Retinal pigment epithelial cell (primary cell): ENCODE results near the gene KCTD14.
"Not testable (repeated sequence)": the region's sequence is repeated elsewhere in the genome, so short reads cannot be mapped to it uniquely, and the experiment has no call there.

Experiments used
- DNase-seq: peaks from one replicate; pipeline ENCODE4 v3.0.0-alpha.2; 2010; ENCODE audit warnings: low read depth
- H3K4me3 ChIP-seq: 2 replicates; pipeline ENCODE4 v1.5.1; 2011; ENCODE audit warnings: mild to moderate bottlenecking, low read length, control low read depth, moderate library complexity
- TF ChIP-seq, protein P1 (sequence below): conservative IDR thresholded peaks from 2 replicates; pipeline ENCODE4 v1.5.1; 2011; ENCODE audit warnings: low read depth, low read length, control low read depth, inconsistent platforms

The KCTD14 gene

DNA sequence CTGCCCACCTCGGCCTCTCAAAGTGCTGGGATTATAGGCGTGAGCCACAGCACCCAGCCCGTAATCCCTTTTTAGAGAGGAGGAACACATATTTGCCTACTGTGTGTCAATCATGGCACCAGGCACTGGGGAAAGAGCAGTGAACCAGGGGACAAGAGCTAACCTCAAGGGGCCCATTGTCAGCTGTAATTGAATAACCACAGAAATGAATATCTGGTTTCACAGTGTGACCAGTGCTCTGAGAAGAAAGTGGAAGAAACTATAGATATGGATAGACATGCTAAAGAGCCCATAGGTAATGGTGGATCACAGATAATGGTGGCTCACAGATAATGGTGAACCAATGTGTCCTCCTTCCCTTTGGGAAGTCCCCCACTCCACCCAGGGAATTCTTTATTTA is 8.6 kb upstream of the KCTD14 start:
- no peak overlapping the region for H3K4me3 ChIP-seq
- TF ChIP-seq, protein P1, sequence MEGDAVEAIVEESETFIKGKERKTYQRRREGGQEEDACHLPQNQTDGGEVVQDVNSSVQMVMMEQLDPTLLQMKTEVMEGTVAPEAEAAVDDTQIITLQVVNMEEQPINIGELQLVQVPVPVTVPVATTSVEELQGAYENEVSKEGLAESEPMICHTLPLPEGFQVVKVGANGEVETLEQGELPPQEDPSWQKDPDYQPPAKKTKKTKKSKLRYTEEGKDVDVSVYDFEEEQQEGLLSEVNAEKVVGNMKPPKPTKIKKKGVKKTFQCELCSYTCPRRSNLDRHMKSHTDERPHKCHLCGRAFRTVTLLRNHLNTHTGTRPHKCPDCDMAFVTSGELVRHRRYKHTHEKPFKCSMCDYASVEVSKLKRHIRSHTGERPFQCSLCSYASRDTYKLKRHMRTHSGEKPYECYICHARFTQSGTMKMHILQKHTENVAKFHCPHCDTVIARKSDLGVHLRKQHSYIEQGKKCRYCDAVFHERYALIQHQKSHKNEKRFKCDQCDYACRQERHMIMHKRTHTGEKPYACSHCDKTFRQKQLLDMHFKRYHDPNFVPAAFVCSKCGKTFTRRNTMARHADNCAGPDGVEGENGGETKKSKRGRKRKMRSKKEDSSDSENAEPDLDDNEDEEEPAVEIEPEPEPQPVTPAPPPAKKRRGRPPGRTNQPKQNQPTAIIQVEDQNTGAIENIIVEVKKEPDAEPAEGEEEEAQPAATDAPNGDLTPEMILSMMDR, result no peak
- DNase-seq, result no peak

DNA sequence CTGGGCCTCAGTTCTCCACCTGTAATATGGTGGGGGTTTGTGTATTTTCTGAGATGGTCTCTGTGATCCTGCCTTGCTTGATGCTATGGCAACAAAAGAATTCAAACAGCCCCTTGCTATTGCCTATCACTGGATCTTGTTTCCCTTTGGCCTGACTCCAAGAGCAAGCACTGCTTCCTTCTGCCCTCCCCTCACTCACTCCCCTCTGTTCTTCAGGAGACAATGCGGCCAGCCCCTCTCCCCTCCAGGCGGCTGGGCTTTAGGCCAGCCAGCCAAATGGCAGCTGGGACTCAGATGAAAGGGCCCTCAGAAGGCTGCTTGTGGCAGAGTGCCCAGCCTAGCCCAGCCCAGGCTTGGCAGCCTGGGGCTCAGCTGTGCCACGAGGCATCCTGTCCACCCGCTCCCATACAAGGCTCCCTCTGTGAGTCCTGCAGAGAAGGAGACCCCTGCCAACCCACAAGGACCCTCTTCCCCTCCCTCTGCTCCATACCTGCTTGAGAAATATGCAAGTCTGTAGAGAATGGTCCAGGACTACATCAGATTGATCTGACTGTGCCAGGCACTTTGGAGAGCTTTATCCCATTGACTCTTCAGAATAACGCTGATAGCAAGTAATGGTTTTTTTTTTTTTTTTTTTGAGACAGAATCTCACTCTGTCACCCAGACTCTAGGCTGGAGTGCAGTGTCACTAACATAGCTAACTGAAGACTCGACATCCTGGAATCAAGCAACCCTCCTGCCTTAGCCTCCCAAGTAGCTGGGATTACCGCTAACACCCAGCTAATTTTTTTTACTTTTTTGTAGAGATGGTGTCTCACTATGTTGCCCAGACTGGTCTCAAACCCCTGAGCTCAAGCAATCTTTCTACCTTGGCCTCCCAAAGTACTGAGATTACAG is 7.6 kb upstream of the KCTD14 start:
- no peak overlapping the region for H3K4me3 ChIP-seq
- TF ChIP-seq, protein P1, result no peak
- DNase-seq, result peak; percentile 78

DNA sequence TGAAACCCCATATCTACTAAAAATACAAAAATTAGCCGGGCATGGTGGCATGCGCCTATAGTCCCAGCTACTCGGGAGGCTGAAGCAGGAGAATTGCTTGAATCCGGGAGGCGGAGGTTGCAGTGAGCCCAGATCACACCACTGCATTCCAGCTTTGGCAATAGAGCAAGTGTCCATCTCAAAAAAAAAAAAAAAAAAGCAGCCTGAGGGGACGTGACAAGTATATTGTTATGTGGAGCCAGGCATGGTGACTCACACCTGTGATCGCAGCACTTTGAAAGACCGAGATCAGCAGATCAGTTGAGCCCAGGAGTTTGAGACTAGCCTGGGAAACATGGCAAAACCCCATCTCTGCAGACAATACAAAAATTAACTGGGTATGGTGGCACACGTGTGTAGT is 5.3 kb upstream of the KCTD14 start:
- not testable (repeated sequence) for DNase-seq, H3K4me3 ChIP-seq

DNA sequence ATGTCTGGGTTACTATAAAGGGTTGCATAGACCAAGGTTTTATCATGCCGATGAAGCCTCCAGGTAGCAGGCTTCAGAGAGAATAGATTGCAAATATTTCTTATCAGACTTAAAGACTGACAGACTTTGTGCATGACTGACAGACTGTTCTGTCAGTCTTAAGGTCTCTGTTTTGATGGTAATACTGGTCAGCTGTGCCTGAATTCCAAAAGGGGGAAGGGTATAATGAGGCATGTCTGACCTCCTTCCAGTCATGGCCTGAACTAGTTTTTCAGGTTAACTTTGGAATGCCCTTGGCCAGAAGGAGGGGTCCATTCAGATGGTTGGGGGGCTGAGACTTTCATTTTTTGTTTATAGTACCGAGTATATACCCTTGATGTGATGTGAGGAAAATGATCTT is 4.7 kb upstream of the KCTD14 start:
- TF ChIP-seq, protein P1, result no peak
- H3K4me3 ChIP-seq, result no peak overlapping the region
- no peak for DNase-seq

DNA sequence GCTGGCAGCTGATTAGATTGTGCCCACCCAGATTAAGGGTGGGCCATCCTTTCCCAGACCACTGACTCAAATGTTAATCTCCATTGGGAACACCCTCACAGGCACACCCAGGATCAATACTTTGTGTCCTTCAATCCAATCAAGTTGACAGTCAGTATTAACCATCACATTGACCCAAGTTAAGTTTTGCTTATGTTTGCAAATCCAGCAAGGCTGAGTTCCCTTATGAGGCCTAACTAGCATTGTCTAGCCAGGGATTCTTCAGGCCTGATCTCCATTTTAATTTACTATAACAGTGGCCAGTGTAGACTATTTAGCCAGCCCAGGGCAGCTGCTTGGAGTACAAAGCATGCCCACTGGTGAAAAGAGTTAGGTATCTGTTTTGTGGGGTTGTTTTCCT is 2.3 kb upstream of the KCTD14 start:
- TF ChIP-seq, protein P1, result no peak
- H3K4me3 ChIP-seq, result no peak overlapping the region
- DNase-seq, result no peak

DNA sequence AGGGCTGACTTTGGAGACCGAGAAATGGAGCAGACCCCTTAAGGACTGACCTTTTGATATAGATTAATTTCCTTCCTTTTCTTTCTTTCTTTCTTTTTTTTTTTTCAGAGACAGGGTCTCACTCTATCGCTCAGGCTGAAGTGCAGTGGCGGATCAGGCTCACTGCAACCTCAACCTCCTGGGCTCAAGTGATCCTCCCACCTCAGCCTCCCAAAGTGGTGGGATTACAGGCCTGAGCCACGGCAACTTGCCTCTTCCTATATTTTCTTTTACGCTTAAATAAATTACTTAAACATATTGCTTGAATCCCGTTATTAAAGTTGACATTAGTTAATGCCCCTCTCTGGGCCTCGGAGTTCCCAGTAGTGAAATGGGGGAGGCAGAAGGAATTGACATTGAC is 350 bp upstream of the KCTD14 start:
- TF ChIP-seq, protein P1, result no peak
- DNase-seq, result no peak
- H3K4me3 ChIP-seq, result peak overlapping the region; percentile 54

- TF ChIP-seq, protein P1, result no peak
- DNase-seq, result no peak
Observed at GRCh38 chr11:78021611-78022010, 1.5 kb downstream of the KCTD14 start.

More at GRCh38 chr11:78021611-78022010, 1.5 kb downstream of the KCTD14 start:
- H3K4me3 ChIP-seq, result no peak overlapping the region
